ENCODE results near the gene BIRC7.

Gene BIRC7

DNA sequence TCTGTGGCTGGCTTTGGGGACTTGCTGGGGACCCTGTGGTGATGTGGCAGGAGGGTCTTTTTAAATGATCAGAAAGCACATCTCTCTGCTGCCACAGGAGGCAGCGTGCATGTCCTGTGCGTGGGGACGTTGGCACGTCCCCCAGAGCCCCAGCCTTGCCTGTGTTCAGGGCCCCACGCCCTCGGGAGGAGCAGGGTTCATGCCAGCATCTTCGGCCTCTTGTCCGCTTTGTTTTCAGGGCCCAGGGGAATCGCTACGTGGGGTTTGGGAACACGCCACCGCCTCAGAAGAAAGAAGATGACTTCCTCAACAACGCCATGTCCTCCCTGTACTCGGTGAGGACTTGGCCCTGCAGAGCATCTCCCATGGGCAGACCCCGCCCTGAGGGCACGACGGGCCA, 43.0 kb downstream of the BIRC7 start:
- DNase-seq (ENCODE audit: insufficient read length, low spot score) (no peak), FAIRE-seq (peak; percentile 13)

DNA sequence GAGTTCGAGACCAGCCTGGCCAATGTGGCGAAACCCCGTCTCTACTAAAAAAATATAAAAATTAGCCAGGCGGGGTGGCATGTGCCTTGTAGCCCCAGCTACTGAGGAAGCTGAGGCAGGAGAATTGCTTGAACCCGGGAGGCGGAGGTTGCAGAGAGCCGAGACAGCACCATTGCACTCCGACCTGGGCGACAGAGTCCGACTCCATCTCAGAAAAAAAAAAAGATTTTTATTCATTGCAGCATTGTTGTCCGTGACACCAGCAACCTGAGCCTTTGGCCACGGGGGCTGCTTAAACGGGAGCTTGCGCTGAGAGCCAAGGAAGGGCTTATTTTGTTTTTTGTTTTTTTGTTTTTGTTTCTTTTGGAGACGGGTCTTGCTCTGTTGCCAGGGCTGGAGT, 44.2 kb downstream of the BIRC7 start:
- FAIRE-seq = no peak
- DNase-seq (ENCODE audit: insufficient read length, low spot score) = no peak

DNA sequence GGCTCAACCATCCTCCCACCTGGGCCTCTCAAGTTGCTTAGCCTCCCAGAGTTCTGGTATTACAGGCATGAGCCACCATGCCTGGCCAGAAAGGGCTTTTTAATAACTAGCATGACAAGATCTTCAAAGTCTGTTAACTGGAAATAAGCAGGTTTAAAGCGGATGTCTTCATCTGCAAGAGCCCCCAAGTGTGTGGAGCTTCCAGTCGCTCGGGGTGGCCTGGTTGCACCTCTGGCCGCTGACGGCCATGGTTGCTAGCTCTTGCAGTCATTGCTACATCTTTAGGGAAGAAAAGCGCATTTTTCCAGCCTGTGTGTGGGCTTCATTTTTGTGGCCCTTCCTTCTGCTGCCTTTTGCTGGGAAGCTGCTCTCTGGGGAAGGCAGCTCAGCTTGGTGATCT, 44.7 kb downstream of the BIRC7 start:
- DNase-seq (ENCODE audit: insufficient read length, low spot score) = no peak

DNA sequence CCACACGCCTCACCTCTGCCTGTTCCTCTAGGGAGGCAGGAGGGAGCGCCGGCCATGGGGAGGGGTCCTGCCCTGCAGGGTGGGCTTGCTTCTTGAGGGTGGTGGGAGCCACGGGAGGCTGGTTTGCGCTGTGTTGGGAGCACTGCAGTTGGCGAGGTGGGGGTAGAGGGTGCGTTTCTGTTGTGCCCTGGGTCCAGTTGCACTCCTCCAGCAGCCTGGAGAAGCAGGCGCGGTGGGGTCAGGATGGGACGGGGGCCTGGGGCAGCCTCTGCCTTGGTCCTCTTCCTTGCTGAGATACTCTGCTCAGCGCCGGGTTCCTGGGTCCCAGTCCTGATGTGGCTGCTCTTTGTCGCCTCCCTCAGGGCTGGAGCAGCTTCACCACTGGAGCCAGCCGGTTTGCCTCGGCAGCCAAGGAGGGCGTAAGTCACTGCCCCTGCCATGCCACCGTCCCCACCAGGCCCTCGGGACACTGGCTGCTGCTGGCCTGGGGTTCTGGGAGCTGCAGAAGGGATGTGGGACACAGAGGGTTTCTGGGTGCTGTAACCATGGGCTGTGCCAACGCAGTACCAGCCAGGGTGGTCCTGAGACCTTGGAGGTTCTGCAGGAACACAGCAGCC, 45.3 kb downstream of the BIRC7 start:
- peak; percentile 38 for FAIRE-seq
- DNase-seq (ENCODE audit: insufficient read length, low spot score) = no peak

More for the DNA sequence above, 44.7 kb downstream of the BIRC7 start:
- FAIRE-seq = no peak

DNA sequence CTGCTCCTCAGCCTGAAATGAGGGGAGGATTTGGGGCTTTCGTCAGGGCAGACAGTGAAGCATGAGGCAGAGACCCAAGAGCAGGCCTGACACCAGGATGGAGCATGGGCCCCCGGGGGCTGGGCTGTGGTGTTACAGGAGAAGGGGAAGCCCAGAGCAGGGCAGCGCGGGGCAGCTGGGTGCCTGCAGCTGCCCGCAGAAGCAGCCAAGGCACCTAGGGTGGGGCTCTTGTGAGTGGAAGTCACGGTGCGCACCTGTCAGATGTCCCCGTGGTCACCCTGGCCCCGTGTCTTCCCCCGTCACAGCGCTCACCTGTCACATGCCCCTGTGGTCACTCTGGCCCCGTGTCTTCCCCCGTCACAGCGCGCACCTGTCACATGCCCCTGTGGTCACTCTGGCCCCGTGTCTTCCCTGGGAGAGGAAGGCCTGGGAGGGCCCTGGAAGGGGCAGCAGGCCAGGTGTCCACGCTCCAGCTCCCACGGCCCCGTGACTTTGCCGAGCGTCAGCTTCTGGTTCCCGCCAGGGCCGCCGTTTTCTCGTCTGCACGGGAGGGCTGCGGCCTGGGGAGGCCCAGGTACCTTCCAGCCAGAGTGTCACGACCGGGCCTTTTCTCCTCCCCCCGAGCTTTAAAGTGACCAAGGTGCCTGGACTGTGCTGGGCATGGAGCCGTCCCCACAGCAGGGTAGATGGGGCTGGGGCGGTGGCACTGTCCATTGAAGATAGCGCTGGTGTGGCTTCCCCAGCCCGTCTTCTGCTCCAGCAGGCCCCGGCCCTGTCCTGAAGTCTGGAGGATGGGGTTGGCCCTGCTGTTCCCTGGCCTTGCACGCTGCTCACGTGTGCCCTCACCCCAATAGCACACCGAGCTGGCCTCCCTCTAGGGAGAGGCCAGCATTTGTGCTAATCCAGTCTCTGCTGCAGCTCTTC, 46.3 kb downstream of the BIRC7 start:
- no peak for DNase-seq (ENCODE audit: insufficient read length, low spot score)
- FAIRE-seq = no peak

DNA sequence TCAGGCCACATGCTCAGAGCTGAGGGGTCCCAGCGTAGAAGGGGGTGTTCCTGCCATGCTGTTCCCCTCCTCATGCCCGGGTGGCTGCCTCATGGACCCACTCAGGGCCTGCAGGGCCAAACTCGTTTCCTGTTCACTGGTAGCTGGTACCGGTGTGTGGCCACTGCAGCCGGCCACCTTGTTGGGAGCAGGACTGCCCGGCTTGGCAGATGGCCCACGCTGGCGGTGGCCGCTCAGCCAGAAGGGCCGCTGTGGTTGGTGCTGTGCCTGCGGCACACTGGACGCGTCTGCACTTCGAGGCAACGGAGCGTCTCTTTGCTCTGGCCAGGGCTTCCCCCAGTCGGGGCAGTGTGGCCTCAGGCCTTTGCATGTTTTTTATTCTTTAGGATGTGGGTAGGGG, 47.2 kb downstream of the BIRC7 start:
- no peak for FAIRE-seq
- no peak for DNase-seq (ENCODE audit: insufficient read length, low spot score)

DNA sequence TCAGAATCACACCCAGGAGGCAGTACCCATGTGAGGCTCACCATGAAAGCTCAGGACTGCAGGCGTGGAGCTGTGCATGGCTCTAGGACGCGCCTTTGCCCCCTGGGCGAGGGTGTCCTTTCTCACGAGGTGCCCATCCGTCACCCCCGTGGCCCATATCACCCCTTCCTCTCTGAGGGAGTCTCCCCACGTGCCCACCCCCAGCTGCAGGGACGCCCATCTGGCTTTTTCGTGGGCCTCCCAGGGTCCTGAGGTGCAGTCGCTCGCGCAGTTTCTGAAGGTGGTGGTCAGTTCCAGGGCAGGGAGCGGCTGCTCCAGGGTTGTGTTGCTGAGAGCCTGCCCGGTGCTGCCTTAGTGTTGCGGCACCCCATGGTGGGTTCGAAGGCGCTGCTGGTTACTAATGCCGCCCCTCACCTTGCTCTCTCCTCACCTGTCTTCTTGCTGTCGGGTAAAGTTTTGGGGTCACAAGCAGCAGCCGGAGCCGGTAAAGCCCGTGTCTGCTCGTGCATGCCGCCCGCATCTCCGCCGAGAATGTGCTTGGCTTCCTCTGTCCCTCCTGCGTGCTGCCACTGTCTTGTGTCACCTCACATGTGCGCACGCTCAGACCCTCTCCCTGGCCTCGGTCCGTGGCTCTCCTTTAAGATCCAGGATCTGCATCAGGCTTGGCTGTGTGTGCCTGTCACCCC, 47.8 kb downstream of the BIRC7 start:
- DNase-seq (ENCODE audit: insufficient read length, low spot score) (no peak), FAIRE-seq (no peak)

DNA sequence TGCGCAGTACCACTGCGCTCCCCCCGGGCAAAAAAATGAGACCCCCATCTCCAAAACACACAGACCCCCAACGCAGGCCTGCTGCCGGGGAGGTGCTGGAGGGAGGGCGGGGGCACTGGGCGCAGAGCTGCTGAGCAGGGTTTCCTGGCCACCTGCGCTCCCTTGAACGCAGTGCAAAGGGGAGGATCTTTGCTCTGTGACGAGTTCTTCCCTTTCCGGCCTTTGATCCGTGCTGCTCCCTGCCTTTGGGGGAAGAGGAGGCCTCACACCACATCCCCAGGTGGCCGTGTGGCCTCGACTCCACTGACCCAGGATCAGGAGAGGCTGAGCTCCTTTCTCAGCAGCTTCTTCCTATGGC, 48.4 kb downstream of the BIRC7 start:
- DNase-seq (ENCODE audit: insufficient read length, low spot score) = no peak
- FAIRE-seq = no peak

DNA sequence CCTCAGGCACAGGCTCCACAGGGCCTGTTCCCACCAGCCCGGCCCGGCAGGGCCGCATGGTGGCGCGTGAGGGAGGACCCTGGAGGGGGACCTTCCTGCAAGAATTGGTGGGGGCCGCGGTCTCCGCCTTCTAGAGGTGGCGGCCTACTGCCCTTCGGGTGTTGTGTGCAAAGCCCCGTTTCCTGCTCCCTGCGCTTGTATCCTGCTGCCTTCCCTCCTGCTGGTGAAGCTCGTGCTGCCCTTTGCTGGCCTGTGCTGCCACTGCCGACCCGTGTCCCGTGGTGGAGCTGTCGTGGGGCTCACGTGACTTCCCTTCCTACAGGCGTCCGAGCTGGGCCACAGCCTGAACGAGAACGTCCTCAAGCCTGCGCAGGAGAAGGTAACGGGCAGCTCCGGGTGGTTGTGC, 48.8 kb downstream of the BIRC7 start:
- DNase-seq (ENCODE audit: insufficient read length, low spot score) = no peak
- FAIRE-seq = peak; percentile 38

DNA sequence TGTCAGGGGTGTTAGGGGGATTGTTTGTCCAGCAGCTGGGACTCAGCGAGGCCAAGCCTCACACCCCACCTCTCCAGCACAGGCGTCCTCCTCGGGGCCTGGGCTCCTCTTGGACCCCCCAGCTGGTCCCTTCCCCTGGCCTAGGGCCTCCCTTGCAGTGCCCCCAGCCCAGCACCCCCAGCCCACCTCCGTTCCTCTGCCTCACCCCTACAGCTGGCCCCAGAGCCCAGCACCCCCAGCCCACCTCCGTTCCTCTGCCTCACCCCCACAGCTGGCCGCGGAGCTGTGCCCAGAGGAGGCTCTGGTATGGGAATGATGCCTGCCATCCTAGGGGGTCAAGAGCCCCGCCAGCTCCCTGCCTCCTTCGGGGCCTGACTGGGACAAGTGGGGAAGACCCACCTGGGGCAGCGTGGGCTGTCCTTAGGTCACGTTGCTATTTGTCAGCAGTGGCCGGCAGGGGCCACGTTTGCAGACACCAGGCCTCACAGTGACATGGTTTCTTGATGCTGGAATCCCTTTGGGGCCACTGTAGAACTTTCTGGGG, 49.3 kb downstream of the BIRC7 start:
- DNase-seq (ENCODE audit: insufficient read length, low spot score) (no peak), FAIRE-seq (no peak)

DNA sequence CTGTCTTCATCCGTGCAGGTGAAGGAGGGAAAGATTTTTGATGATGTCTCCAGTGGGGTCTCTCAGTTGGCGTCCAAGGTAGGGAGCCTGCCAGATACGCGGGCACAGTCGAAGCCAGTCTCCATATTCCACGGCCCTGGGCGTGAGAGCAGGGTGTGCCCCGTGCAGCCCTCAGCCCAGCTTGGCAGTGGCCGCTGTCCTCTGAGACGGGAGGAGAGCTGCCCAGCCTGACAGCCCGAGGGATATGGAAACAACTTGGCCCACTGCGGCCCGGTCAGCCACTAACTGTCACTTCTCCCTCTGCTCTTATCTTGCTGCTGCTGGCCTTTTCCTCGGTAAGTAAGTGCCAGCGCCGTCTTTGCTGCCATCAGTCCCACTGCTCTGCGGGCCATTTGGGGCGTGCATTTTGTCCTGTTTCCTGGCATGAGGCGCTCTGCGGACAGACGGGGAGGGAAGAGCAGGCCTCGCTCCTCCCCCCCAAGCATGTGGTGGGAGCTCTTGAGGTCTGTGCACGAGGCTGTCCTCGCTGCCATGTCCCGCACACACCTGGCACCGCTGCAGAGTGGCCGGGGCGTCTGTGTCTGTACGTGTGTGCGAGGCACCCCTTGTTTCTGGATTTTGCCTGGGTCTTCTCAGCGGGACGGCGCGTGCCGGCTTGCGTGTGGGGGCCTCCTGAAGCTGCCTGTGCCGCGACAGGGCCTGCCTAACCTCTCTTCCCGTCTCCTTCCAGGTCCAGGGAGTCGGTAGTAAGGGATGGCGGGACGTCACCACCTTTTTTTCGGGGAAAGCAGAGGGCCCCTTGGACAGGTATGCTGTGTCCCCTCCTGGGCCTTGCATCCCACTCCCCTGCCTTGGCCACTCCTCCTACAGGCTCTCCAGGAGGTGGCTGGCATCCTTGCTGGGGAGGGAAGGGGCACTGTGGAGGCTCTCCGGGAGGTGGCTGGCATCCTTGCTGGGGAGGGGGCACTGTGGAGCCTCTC, 50.2 kb downstream of the BIRC7 start:
- peak; percentile 69 for FAIRE-seq

DNA sequence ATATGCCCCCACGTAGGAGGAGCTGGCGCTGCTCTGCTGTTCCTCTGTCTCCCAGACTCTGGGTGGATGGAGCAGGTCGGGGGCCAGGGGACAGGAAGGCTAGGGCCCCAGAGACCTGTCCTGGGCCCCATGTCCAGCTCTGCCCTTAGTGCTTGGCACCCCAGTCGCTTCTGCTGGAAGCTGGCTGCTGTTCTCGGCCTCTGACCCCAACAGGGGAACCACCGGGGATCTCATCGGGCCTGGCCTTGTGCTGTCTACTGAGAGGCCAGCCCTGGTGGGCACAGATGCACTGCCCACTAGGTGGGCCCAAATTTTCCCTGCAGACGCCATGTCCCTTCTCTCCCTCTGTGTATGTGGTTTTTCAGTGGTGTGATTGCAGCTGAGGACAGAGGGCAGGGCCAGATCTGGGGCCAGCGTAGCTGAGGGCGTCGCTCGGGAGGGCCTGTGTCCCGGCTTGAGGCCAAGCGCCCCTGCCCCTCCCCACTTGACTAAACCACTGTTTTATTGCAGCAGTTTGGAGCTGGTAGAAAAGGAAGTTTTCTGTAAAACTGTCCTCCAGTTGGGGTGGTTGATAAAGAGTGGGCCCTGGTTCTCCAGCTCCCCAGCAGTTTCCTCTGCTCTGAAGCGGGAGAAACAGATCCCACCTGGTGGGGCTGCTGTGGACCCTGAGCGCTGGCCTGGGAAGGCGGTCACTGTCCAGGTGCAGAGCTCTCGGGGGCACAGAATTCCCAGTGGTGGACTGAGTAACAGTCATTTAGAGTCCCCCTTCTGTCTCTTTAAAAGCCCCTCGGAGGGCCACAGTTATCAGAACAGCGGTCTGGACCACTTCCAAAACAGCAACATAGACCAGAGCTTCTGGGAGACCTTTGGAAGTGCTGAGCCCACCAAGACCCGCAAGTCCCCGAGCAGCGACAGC, 51.3 kb downstream of the BIRC7 start:
- FAIRE-seq (no peak), DNase-seq (ENCODE audit: insufficient read length, low spot score) (no peak)

More for the DNA sequence above, 50.2 kb downstream of the BIRC7 start:
- no peak for DNase-seq (ENCODE audit: insufficient read length, low spot score)

DNA sequence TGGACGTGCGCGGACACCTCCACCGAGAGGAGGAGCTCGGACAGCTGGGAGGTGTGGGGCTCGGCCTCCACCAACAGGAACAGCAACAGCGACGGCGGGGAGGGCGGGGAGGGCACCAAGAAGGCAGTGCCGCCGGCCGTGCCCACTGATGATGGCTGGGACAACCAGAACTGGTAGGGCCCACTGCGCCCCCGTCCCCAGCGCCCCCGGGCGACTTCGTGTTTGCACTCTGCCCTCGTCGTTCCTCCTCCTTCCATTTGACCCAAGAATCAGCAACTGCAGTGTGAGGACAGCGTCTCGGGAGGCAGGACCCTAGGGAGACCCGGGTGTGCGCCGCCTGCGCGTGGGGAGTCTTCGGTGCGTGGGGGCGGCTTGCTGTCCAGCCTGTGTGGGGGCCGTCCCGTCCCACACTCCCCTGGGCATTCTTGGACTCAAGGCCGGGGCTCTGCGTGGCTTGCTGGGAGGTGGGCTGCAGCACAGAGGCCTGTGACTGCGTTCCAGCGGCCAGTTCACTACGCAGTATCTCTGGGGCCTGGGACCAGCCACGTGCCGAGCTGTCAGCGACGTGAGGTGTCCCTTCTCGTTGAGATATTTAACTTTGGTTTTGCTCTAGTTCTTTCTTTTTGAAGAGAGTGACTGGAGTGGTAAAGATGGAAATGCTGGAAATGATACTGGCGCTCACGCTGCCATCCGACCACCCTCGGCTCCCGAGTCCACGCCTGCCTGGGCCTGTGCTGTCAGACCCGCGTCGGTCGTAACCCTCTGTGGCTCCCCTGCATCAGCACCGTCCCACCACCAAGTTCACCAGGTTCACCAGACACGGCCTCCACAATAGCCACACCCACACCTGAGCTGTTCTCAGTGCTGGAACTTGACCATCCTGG, 52.2 kb downstream of the BIRC7 start:
- DNase-seq (ENCODE audit: insufficient read length, low spot score) (no peak), FAIRE-seq (peak; percentile 63)

DNA sequence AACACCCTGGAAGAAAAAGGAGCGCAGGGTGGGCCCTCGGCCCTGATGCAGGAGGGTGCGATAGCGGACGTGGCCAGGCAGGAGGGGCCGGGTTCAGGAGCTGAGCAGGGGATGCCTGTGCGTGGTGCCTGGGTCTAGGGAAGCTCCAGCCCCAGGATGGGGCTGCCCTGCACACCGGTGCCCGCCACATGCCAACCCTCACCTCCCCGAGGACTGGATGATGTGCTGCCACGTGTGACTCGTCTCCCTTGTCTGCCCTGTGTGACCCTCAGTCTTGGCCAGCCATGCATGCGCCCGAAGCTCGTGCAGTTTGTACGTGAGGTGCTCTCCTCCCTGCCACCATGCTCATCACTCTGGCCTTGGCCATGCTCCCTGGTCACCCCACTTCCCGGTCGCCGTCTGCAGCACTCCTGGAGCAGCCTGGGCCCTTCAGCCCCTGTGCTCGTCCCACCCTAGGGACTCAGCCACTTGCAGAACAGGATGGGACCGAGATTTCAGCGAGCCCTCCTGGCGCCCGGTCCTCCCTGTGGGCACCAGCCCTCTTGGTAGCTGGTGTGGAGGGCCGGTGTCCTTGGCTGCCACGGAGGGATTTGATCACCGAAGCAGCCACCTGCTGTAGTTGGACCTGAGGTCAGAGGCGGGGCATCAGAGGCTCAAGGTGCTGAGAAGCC, 53.0 kb downstream of the BIRC7 start:
- FAIRE-seq (no peak), DNase-seq (ENCODE audit: insufficient read length, low spot score) (no peak)

DNA sequence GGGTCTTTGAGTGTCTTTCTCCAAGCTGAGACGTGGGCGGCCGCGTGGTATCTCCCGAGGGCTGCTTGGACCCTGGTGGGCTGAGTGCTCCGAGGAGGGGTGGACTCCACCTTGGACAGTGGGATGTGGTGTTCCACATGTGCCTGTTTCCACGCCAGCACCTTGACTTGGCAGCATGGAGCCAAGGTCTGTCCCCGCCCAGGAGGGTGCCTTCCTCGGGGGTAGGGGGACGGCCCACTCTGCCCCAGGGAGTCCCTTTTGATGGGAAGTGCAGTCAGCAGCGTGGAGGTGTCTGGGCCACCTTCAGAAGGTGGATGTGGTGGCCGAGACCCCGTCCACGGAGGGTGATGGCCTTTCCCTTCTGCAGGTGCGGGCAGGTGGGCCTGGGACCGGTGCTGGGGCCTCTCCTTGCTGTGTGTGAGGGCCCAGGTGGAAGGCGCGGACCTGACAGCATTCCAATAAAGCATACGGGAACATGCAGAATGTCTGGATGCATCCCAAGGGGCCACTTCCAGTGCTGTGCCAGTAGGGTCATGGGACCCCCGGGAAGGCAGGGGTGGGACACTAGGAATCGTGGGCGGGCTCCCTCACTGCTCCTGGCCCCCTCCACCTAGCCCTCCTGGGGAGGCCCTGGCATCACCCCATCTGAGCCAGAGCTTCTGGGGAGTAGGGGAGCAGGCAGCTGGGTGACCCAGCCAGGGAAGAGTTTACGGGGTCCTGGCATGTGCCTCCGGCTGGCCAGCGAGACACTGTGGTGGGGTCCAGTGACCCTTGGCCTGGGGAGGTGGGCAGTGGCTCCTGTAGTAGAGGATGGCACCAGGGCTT, 53.8 kb downstream of the BIRC7 start:
- no peak for FAIRE-seq
- DNase-seq (ENCODE audit: insufficient read length, low spot score) = no peak

All from HTR-8/SVneo (cell line).